Measurements from ENCODE around the gene FAM72B.
"Not testable (repeated sequence)": the region's sequence is repeated elsewhere in the genome, so short reads cannot be mapped to it uniquely, and the experiment has no call there.

FAM72B gene

DNA sequence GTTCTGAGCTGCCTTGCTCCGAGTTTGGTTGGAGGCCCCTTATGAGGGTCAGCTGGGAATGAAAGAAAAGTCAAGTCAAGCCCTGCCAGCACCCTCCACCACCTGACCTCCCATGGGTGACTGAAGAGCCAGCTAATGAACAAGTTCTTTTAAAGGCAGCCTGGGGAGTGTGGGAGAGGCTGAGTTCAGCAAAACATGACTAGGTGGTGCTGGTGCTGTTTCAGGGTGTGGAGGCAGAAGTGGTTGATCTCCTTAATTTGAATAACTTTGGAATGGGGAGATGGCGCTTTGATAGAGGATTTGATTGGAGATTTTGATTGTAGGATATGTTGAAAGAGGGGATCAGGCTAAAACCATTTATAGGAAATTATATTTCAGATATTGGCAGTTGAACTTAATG, 23.2 kb upstream of the FAM72B start:
- H3K27me3 ChIP-seq (ENCODE audit: insufficient read depth, low read length, poor library complexity, severe bottlenecking); H3K9me3 ChIP-seq (ENCODE audit: insufficient read depth, low read depth, low read length); H3K36me3 ChIP-seq (ENCODE audit: insufficient read depth, low read length); H4K20me1 ChIP-seq (ENCODE audit: insufficient read depth, low read length, poor library complexity, severe bottlenecking); H3K79me2 ChIP-seq (ENCODE audit: insufficient read depth, low read length); H3K4me2 ChIP-seq (ENCODE audit: low read depth, low read length, poor library complexity, severe bottlenecking); H3K4me3 ChIP-seq (ENCODE audit: low read length, poor library complexity, severe bottlenecking); H3K9me2 ChIP-seq (replicated peaks; ENCODE audit: low read depth, low read length); H3F3A ChIP-seq (ENCODE audit: low read depth); H3K4me1 ChIP-seq (ENCODE audit: insufficient read depth, low read length, poor library complexity, severe bottlenecking); H2AFZ ChIP-seq (ENCODE audit: low read length); H3K9ac ChIP-seq (ENCODE audit: low read depth, low read length, poor library complexity, severe bottlenecking): not testable (repeated sequence)

DNA sequence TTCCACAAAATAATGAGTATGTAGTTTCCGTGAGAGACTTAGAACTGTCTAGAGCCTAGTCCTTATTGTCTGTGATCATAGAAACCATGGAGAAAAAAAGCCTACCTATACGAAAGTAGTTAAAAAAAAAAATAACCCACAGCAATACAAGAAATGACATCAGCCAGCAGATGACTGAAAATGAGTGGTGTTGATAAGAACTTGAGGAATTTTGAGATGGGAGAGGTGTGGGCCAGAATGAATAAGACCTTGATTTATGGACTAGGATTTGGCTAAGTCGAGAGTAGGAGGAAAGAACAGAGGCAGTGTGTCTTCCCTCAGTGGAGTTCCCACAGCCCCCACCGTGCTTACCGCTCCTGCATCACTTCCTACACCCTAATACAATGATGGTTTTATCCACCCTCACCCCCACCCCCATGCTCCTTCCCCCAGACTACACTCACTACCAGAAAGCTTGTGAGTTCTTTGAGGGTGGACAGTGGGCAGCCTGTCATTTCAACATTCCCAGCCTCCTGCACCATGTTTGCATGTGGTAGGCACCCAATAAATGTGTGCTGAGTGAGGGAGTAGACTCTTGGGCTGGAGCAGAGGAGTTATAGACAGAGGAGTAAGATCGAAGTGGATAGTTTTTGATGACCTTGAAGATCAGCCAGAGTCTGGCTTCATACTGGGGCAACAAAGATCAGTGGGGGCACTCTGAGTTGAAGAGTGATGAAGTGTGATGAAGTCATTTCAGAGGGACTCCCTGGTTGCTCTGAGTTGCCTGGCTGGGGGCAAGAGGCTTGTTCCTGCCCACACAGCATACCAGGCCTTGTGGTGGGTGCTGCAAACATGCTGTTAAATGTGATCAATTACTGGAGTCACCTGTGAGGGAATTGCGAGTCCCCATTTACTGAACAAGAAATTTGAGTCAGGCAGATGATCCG, 21.9 kb upstream of the FAM72B start:
- not testable (repeated sequence) for H3K27me3 ChIP-seq (ENCODE audit: insufficient read depth, low read length, poor library complexity, severe bottlenecking); H2AFZ ChIP-seq (ENCODE audit: low read length); H3K79me2 ChIP-seq (ENCODE audit: insufficient read depth, low read length); H3K4me3 ChIP-seq (ENCODE audit: low read length, poor library complexity, severe bottlenecking); H3K9me3 ChIP-seq (ENCODE audit: insufficient read depth, low read depth, low read length); H3K9ac ChIP-seq (ENCODE audit: low read depth, low read length, poor library complexity, severe bottlenecking); H3K9me2 ChIP-seq (replicated peaks; ENCODE audit: low read depth, low read length); H4K20me1 ChIP-seq (ENCODE audit: insufficient read depth, low read length, poor library complexity, severe bottlenecking); H3F3A ChIP-seq (ENCODE audit: low read depth); H3K36me3 ChIP-seq (ENCODE audit: insufficient read depth, low read length); H3K4me1 ChIP-seq (ENCODE audit: insufficient read depth, low read length, poor library complexity, severe bottlenecking); H3K4me2 ChIP-seq (ENCODE audit: low read depth, low read length, poor library complexity, severe bottlenecking)

DNA sequence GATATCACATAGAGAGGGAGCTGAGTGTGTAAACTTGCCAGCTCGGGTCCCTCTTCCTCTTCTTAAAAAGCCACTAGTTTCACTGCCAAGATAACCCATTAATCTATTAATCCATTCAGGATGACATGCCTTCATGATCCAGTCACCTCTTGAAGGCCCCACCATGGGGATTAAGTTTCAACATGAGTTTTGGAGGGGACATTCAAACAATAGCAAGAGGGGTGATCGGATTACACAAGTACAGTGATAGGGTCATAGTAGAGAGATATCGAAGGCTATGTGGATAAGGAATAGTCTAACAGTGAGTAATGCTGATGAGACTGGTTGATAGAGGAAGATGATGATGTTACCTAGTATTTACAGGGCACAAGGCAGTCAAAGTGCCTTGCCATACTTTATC, 18.8 kb upstream of the FAM72B start:
- not testable (repeated sequence) for H3K27me3 ChIP-seq (ENCODE audit: insufficient read depth, low read length, poor library complexity, severe bottlenecking); H2AFZ ChIP-seq (ENCODE audit: low read length); H3K4me3 ChIP-seq (ENCODE audit: low read length, poor library complexity, severe bottlenecking); H3K36me3 ChIP-seq (ENCODE audit: insufficient read depth, low read length); H3K4me1 ChIP-seq (ENCODE audit: insufficient read depth, low read length, poor library complexity, severe bottlenecking); H3K79me2 ChIP-seq (ENCODE audit: insufficient read depth, low read length); H3F3A ChIP-seq (ENCODE audit: low read depth); H3K9me2 ChIP-seq (replicated peaks; ENCODE audit: low read depth, low read length); H3K9ac ChIP-seq (ENCODE audit: low read depth, low read length, poor library complexity, severe bottlenecking); H4K20me1 ChIP-seq (ENCODE audit: insufficient read depth, low read length, poor library complexity, severe bottlenecking); H3K9me3 ChIP-seq (ENCODE audit: insufficient read depth, low read depth, low read length); H3K4me2 ChIP-seq (ENCODE audit: low read depth, low read length, poor library complexity, severe bottlenecking)

DNA sequence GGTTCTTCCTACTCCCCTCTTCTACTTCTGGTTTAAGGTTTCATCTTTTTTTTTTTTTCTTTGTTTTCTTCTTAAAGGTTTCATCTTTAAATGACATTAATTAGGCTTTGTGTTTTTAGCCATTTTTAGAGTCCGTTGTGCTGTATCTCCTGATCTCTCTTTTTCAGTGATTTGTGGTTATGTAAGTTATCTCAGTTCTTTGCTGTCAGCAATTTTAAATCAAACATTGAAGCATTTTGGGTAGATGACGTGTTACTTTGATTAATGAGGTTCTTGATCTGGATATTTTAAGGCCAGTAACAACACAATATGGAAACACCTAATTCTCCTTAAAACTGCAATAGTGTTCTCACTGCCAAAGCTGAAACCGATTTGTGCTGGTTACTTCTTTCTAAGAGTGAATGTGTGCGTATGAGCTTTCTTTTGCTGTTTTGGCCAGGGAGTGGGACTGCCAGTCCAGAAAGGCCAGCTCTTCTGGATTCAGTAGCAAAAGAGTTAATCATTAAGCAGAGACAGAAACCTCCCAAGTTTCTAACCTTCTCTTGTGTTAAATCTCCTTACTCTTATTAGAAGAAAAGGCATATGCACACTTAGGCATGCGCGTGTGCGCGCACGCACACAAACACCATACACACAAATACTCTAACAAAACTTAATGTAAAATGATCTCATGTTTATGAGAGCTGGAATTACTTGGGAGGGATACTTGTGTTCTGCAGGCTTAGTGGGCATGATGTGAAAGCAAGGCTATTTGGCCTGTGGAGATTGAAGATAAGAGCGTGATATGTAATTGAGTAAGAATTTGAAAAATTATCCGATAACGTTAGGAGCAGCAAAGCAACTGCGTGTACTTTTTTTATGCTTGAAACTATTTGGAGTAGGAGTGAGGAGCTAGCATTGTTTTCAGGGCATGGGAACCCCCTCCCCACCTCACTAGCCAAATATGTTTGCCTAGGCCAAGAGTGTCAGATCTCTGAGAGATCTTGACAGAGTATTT, 17.1 kb upstream of the FAM72B start:
- not testable (repeated sequence) for H4K20me1 ChIP-seq (ENCODE audit: insufficient read depth, low read length, poor library complexity, severe bottlenecking); H3F3A ChIP-seq (ENCODE audit: low read depth); H3K4me3 ChIP-seq (ENCODE audit: low read length, poor library complexity, severe bottlenecking); H3K27me3 ChIP-seq (ENCODE audit: insufficient read depth, low read length, poor library complexity, severe bottlenecking); H3K4me2 ChIP-seq (ENCODE audit: low read depth, low read length, poor library complexity, severe bottlenecking); H3K9me3 ChIP-seq (ENCODE audit: insufficient read depth, low read depth, low read length); H3K79me2 ChIP-seq (ENCODE audit: insufficient read depth, low read length); H3K9me2 ChIP-seq (replicated peaks; ENCODE audit: low read depth, low read length); H3K4me1 ChIP-seq (ENCODE audit: insufficient read depth, low read length, poor library complexity, severe bottlenecking); H3K36me3 ChIP-seq (ENCODE audit: insufficient read depth, low read length); H2AFZ ChIP-seq (ENCODE audit: low read length); H3K9ac ChIP-seq (ENCODE audit: low read depth, low read length, poor library complexity, severe bottlenecking)

- not testable (repeated sequence) for H3K4me1 ChIP-seq (ENCODE audit: insufficient read depth, low read length, poor library complexity, severe bottlenecking); H4K20me1 ChIP-seq (ENCODE audit: insufficient read depth, low read length, poor library complexity, severe bottlenecking); H3K27me3 ChIP-seq (ENCODE audit: insufficient read depth, low read length, poor library complexity, severe bottlenecking); H3K9ac ChIP-seq (ENCODE audit: low read depth, low read length, poor library complexity, severe bottlenecking); H3K4me2 ChIP-seq (ENCODE audit: low read depth, low read length, poor library complexity, severe bottlenecking); H3K9me3 ChIP-seq (ENCODE audit: insufficient read depth, low read depth, low read length); H3K9me2 ChIP-seq (replicated peaks; ENCODE audit: low read depth, low read length); H2AFZ ChIP-seq (ENCODE audit: low read length); H3F3A ChIP-seq (ENCODE audit: low read depth); H3K36me3 ChIP-seq (ENCODE audit: insufficient read depth, low read length); H3K79me2 ChIP-seq (ENCODE audit: insufficient read depth, low read length); H3K4me3 ChIP-seq (ENCODE audit: low read length, poor library complexity, severe bottlenecking)
Measured at GRCh38 chr1:121200232-121200631, 16.1 kb upstream of the FAM72B start.

DNA sequence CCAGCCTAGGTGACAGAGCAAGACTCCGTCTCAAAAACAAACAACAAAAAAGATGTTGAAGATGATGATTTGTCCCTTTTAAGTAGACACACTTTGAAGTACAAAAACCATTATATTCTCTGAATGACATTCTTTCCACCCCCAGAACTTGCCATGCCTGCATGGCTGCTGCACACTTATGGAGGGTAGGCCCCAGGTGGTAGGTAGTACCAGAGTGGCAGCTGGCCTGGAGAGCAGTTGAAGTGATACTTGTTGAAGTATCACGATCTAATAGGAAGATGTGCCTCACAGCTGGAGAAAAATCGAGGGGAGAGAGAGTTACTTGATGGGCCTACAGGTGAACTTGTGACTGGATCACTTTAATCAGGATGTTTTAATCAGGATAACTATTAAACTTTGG, 15.6 kb upstream of the FAM72B start:
- H3K4me1 ChIP-seq (ENCODE audit: insufficient read depth, low read length, poor library complexity, severe bottlenecking); H3K27me3 ChIP-seq (ENCODE audit: insufficient read depth, low read length, poor library complexity, severe bottlenecking); H4K20me1 ChIP-seq (ENCODE audit: insufficient read depth, low read length, poor library complexity, severe bottlenecking); H3K4me2 ChIP-seq (ENCODE audit: low read depth, low read length, poor library complexity, severe bottlenecking); H3K9me2 ChIP-seq (replicated peaks; ENCODE audit: low read depth, low read length); H3F3A ChIP-seq (ENCODE audit: low read depth); H2AFZ ChIP-seq (ENCODE audit: low read length); H3K9ac ChIP-seq (ENCODE audit: low read depth, low read length, poor library complexity, severe bottlenecking); H3K36me3 ChIP-seq (ENCODE audit: insufficient read depth, low read length); H3K79me2 ChIP-seq (ENCODE audit: insufficient read depth, low read length); H3K9me3 ChIP-seq (ENCODE audit: insufficient read depth, low read depth, low read length); H3K4me3 ChIP-seq (ENCODE audit: low read length, poor library complexity, severe bottlenecking): not testable (repeated sequence)

DNA sequence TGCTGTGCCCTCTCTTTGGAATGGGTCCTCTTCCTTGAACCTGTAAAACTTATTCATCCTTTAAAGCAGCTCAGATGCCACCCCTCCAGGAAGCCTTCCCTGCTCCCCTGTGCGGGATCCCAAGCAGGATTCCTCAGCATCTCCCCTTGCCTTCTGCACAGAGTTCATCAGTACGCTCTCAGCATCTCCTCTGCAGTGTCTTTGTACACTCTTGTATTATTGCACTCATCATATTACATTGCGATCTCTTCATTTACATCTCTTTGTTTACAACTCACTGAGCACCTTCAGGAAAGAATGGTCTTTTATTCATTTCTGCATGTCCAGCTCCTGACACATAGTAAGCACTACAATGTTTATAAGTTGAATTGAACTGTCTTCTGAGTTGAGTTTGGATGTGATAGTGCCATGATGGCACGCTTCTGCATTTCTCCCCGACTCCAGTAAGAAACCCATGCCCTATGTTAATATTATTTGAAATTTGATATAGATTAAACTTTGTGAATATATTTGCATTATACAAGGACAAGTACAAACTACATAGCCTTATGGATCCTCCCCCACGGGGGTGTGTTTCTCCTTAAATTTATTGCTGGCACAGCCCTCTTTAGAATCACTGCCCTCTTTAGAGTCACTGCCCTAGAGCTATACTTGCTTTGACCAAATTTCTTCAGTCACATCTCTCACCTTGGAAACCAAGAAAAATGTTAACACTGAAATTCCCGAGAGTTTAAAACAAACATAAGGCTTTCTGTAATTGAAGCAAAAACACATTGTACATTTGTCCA, 13.1 kb upstream of the FAM72B start:
- H3K9me3 ChIP-seq (ENCODE audit: insufficient read depth, low read depth, low read length); H3K4me3 ChIP-seq (ENCODE audit: low read length, poor library complexity, severe bottlenecking); H2AFZ ChIP-seq (ENCODE audit: low read length); H4K20me1 ChIP-seq (ENCODE audit: insufficient read depth, low read length, poor library complexity, severe bottlenecking); H3F3A ChIP-seq (ENCODE audit: low read depth); H3K9ac ChIP-seq (ENCODE audit: low read depth, low read length, poor library complexity, severe bottlenecking); H3K27me3 ChIP-seq (ENCODE audit: insufficient read depth, low read length, poor library complexity, severe bottlenecking); H3K4me1 ChIP-seq (ENCODE audit: insufficient read depth, low read length, poor library complexity, severe bottlenecking); H3K79me2 ChIP-seq (ENCODE audit: insufficient read depth, low read length); H3K4me2 ChIP-seq (ENCODE audit: low read depth, low read length, poor library complexity, severe bottlenecking); H3K36me3 ChIP-seq (ENCODE audit: insufficient read depth, low read length); H3K9me2 ChIP-seq (replicated peaks; ENCODE audit: low read depth, low read length): not testable (repeated sequence)
